GM18870 (cell line): ENCODE measurements around the gene FLT1.

Experiments used
- ATAC-seq: cut with Tn5 transposase; IDR thresholded peaks from one replicate; pipeline ENCODE4 v1.9.1; 2021; ENCODE audit warnings: moderate library complexity; ENCODE audit not compliant: unreplicated experiment

Gene FLT1, protein sequence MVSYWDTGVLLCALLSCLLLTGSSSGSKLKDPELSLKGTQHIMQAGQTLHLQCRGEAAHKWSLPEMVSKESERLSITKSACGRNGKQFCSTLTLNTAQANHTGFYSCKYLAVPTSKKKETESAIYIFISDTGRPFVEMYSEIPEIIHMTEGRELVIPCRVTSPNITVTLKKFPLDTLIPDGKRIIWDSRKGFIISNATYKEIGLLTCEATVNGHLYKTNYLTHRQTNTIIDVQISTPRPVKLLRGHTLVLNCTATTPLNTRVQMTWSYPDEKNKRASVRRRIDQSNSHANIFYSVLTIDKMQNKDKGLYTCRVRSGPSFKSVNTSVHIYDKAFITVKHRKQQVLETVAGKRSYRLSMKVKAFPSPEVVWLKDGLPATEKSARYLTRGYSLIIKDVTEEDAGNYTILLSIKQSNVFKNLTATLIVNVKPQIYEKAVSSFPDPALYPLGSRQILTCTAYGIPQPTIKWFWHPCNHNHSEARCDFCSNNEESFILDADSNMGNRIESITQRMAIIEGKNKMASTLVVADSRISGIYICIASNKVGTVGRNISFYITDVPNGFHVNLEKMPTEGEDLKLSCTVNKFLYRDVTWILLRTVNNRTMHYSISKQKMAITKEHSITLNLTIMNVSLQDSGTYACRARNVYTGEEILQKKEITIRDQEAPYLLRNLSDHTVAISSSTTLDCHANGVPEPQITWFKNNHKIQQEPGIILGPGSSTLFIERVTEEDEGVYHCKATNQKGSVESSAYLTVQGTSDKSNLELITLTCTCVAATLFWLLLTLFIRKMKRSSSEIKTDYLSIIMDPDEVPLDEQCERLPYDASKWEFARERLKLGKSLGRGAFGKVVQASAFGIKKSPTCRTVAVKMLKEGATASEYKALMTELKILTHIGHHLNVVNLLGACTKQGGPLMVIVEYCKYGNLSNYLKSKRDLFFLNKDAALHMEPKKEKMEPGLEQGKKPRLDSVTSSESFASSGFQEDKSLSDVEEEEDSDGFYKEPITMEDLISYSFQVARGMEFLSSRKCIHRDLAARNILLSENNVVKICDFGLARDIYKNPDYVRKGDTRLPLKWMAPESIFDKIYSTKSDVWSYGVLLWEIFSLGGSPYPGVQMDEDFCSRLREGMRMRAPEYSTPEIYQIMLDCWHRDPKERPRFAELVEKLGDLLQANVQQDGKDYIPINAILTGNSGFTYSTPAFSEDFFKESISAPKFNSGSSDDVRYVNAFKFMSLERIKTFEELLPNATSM (N-terminal part only)

DNA sequence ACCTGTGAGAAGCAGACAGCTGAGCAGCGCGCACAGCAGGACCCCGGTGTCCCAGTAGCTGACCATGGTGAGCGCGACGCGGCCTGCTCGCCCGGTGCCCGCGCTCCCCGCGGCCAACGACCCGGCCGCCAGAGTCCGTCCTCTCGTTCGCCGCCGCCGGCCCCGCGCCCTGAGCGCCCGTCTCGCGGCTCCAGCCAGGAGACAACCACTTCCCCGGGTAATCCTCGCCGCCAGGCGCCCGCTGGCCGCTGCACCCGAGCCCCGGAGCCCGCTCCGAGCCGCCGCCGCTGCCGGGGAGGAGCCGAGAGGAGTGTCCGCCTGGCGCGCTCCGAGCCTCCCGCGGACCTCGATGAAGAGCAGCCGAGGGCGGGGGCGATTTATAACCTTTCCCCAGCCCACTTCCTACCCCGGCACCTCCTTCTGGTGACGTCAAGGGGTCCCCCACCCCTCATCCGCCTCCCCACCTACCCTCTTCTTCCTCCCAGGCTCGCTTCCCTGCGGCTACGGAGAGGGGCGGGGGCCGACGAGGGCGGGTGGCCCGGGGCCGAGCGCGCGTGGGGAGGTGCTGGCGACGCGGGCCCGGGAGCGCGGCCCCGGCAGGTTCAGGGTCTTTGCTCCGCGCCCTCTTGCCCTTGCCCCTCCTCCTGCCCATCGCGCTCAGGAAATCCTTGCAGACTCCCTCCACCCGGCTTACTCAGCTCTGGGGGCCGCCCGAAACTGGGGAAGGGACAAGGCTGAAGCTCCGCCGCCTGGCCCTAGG lies at the start of gene FLT1:
Gene FLT1, minus strand, starts transcription at position 351 of the 760 bp plus-strand sequence. Its CDS starts 285 bp downstream, at position 66.
- no peak for ATAC-seq

DNA sequence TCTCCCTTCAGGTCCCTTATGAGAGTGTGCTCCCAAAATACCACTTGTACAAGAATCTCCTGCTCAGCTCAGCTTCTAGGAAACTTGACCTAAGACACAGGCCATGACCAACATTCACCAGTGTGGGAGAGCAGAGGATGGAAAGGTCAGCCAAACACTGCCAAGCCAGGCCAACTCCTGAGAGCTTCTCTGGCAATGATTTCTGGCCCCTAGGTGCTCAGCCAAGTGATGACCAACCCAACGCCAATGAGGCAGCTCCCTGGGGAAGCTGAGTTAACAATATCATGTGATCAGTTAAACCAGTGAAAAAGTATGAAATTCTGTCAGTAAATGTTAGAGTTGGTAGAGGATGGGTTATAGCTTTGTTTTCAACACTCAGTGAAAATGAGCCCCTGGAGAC lies 49.1 kb upstream of the FLT1 start:
- ATAC-seq = no peak

DNA sequence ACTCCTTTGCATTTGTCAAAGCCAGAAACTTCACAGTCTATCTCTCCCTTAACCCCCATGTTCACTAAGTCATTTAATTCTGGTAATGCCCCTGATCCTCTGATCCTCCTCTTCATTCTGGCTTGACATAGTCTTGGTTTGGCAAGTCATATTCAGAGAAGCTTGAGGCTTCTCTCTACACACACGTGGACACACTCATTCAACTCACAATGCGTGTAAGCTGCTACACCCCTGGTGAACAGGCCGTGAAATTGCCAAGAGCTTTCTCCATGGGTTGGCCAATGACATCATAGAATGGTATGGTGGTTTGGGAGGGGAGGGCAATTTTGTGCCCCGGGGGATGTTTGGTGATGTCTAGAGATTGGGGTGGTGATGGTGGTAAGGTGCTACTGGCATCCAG lies 47.9 kb upstream of the FLT1 start:
- ATAC-seq = no peak

DNA sequence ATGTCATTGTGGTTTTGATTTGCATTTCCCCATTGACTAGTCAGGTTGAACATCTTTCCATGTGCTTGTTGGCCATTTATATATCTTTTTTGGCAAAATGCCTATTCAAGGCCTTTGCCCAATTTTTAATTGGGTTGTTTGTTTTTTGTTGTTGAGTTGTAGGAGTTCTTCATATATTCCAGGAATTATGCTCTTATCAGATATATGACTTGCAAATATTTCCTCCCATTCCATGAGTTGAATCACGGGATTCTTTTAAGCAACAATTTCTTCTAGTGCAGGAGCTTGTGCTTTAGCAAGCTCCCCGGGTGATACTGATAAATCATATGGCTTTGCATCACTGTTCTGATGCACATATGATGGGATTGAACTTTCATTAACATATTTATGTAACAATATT lies 47.0 kb upstream of the FLT1 start:
- no peak for ATAC-seq

DNA sequence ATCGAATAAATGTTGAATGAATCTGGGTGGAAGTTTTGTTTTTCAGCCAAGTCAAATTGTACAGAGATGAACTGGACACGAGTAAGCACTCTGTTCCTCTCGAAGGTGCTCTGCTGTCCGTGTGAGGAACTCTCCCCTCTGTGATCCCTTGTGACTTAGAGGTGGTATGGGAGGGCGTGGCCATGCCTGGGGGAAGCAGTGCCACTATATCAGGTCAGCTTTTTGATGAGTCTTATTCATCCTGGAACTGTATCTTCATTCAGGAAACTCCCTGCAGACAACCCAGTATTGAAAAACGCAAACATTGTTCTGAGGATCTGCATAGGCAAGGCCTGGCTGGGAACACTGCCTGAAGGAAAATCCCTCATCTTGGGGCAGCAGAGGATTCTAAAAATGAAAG lies 45.7 kb upstream of the FLT1 start:
- peak; percentile 51 for ATAC-seq

DNA sequence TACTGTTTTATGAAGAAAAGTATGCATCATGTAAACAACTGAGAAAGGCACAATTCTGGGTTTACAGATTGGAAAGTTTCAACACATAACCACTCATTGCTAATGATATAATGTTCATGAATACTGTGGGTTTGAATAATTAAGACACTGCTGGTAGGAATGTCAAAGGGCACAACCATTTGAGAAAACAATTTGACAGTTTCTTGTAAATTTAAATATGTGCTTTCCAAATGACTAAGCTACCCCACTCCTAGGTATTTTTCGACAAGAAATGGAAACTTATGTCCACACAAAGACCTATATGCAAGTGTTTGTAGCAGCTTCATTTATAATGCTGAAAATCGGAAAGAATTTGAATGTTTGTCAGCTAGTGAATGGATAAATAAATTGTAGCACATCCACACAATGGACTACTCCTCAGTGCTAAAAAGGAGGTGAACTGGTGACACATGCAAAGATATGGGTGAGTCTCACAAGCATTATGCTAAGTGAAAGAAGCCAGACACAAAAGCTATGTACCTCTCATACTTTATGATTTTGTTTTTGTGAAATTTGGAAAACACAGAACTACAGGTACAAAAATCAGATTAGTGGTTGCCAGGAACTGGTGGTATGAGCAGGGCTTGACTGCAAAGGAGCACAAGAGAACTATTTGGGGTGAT lies 44.8 kb upstream of the FLT1 start:
- ATAC-seq = no peak

DNA sequence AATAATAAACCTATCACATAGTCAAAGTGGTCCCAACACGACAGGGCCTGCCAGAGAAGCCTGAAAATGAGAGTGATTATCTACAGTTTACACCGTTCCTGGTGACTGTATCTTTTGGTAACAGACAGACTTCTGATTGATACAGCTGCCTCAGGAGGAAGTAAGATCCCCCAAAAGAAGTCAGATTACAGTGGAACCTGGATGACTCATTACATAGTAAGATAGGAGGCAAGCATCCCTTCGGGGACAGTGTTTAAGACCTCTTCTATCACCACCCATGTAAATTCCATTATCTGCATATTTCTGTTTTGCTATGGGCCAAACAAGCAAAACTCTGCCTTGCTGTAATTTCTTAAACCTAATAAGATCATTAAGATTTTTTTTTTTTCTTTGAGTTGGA lies 44.0 kb upstream of the FLT1 start:
- ATAC-seq = no peak

DNA sequence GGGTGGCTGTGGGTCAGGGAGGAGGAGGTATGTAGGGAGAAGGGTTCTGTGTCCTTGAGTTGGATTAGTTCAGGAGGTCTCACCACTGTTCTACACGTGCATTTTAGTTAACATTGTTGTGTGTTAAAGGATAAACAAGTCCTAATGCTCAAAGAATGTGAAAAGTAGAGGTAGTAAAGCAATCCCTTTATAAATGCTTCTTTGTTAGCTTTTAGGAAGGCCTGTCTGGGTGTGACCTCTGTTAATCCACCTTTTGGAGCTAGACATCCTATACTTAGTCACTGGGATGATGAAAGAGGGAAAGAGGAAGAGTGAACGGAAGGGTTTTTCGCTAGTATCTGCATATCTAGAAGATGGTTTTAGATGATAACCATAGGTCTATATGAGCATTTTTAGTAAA lies 42.2 kb upstream of the FLT1 start:
- ATAC-seq = no peak

DNA sequence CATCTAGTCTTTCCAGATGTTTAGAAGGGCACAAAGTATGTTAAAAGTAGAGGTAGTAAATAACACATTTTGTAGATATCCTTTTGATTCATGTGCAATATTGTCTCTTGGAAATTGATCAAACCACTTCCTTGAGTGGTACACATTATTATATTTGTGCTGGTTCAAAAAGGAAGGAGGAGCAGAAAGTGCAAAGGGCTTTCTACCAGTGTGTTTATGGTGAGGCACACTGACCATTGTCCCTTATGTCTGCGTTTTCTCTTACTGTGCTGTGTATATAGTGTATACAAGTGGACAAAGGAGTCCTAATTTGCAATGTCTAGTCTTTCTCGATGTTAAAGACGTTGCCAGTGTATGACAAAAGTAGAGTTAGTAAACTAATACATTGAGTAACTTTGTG lies 41.4 kb upstream of the FLT1 start:
- ATAC-seq = no peak

DNA sequence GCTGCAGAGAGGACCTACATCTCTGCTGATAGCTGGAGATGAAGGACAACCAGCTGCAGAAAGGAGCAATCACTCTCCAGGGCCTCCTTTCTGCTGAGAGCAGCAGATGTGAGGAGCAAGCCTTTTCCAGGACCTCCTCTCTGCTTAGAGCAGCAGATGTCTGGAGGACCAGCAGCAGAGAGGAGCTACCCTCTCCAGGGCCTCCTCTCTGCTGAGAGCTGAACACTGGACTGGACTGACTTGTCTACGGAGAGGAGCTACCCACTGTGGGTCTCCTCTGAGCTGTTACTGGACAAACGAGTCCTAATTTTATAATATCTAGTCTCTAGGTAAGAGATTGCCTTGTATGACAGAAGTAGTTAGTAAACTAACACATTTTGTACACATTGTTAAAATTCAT lies 40.8 kb upstream of the FLT1 start:
- no peak for ATAC-seq

DNA sequence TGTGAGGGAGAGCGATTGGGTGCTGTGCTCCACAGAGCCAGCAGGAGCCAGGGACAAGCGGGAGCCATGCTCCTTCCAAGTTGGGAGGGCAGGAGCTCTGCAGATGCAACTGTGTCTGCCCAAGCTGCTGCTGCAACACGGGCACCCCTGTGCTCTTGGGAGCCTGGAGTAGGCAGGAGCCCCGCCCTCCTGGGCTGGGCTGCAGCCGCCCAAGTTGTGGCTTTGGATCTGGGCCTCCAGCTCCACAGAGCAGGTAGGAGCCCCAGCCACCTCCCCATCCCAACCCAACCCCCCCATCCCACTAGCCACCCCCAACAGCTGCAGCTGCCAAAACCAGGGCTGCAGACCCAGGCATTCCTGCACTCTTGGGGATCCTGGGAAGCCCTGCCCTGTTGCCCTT lies 39.9 kb upstream of the FLT1 start:
- ATAC-seq = no peak

DNA sequence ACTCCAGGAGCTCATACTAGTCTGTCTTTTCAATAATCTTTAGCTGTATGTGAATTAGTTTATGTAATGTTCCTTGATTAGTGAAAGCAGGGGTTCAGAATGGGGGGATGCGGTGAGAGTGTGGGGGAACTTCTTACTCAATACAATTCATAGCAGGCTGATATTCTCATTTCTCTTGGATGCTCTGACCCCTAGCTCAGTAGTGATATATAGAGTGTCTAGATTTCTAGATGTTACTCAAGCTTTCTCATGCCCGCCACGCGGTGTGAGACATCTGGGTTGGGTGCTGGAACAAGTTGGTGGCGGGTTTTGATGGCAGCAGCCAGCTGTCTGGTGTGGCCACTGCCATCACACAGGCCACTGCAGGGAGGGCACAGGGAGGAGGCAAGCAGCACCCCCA lies 39.3 kb upstream of the FLT1 start:
- ATAC-seq = no peak

DNA sequence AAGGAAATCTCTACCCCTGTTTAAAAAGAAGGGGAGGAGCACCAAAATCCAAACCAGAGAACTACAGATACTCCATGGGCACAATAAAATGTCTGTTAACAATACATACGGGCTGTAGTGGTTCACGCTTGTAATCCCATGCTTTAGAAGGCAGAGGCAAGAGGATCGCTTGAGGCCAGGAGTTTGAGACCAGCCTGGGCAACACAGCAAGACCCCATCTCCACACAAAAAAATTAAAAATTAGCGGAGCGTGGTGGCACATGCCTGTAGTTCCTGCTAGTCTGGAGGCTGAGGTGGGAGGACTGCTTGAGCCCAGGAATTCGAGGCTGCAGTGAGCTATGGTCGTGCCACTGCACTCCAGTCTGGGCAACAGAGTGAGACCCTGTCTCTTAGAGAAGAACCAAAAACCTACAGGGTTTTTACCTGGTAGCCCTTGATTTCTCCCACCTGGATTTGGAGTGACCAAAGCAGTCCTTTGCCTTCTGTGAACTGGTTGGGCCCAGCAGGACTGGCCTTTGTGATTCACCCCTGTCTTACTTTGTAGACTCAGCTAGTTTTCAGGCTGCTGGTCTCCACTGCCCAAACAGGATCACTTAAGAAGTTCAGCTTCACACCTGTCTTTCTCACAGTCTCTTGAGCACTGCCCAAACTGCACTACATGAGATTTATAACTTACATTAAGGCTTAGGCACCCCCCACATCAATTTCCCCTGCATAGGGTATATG lies 38.7 kb upstream of the FLT1 start:
- ATAC-seq = no peak

DNA sequence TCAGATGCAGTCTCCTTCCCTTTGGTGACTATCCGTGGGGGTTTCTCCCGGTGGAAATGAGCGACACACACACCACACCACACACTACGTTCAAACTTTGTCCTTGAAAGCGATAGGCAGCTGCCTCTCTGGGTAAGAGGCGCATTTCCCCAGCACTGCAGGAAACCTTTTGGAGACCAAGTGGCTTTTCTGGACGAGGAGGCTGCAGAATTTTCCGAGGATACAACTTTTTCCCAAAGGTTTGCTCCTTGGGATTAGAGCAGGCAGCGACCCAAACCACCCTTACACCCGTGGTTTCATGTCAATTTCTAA lies 38.2 kb upstream of the FLT1 start:
- ATAC-seq = no peak

DNA sequence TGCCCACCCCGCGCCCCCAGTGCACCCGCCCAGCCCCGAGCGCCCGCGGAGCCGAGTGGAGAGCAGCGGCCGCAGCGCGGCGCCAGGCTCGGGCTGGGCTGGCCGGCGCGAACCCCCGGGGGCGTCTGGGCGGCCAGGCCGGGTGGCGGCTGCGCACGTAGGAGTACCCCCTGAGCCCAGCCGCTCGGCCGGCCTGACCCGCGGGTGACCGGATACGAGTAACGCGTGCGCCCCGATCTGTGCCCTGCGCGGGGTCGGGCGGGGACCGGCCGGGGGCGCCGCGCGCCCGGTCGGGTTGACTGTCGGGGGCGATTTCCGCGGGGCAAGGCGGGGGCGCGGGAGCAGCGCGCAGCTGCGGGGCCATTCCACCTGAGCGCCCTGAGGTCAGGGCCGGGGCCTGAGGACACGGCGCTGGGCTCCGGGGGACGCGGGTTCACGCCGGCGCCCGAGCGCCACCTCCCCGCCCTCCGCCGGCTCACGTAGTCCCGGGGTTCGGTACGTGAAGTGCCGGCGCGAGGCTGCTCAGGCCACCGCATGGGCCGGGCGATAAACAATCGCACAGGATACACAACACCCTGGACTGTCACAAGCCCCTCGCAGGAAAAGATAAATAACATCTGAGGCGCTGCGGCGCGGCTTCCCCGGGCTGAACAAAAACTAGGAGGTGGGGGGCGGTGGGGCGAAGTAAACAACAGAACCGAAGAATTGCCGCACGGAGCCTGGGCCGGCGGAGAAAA lies 37.6 kb upstream of the FLT1 start:
- ATAC-seq = no peak

DNA sequence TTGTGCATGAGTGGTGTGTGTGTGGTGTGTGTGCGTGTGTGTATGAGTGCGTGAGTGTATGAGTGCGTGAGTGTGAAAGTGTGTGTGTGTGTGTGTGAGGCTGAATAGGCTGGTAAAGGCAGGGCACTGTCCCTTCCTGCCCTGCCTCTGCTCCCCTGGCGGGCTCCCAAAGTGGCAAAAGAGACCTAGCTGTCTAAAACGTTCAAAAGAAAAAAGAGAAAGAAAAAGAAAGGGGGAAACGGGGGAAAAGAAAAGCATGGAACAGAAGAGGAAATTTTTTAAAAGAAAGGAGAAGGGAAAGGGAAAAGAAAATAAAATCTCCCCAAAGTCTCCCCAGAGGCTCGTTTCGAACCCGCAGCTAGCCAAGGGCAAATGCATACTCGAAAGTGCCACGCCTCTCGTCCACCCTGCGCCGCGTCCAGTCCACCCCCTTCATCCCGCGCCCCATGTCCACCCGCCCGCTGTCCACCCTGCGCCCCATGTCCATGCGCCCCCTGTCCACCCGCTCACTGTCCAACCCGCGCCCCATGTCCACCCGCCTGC lies 37.0 kb upstream of the FLT1 start:
- ATAC-seq = no peak

DNA sequence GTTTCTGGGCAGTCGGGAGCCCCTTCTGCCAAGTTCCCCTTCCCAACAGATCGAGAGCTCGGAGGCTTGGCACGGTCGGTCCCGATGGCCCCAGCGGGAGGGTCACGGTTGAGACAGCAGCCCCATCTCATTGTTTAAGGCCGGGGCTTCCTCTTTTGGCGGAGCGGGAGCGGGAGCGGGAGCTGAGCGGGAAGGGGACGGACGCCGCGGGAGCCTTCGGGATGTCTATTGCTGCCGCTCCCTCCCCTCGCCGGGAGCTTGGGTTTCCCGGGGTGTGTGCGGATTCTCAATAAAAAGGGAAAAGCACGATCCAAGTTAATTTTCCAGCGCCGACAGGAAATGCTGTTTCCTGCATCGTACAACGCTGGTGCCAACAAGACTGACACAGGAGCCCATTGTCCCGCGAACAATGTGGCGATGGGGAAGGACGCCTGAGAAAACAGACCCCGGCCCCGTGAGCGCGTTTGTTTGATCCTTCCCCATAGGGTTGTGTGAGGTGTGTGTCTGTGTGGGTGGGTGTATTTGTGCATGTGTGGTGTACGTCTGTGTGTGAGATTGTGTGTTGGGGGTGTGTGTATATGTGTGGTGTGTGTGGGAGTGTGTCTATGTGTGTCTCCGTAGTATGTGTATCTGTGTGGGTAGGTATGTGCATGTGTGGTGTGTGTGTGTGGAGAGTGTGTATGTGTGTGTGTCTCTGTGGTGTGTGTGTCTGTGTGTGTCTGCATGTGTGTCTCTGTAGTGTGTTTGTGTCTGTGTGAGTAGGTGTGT lies 36.3 kb upstream of the FLT1 start:
- no peak for ATAC-seq

DNA sequence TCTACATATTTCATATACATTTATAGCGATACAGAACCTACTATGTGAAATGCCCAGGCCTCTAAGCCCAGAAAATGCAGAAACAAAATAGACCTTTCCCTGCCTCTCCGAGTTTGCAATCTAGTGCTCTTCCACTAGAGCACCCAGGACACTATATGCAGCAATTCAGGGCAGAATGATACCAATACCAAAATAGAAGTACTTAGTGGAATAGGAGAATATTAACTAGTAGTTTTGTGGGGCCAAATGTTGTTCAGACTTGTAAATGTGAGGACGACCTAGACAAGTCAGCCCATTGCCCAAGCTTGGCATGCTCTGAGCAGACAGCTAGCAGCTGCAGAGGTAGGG lies 35.8 kb upstream of the FLT1 start:
- no peak for ATAC-seq
